Activated T-cell treated with anti-CD3 and anti-CD28 coated beads for 24 hours (primary cell): Measurements from ENCODE around the gene TMEM272.

Source experiments
- DNase-seq: peaks from one replicate; pipeline ENCODE4 v3.0.0-alpha.2; 2020; ENCODE audit warnings: low read depth

TMEM272 gene

DNA sequence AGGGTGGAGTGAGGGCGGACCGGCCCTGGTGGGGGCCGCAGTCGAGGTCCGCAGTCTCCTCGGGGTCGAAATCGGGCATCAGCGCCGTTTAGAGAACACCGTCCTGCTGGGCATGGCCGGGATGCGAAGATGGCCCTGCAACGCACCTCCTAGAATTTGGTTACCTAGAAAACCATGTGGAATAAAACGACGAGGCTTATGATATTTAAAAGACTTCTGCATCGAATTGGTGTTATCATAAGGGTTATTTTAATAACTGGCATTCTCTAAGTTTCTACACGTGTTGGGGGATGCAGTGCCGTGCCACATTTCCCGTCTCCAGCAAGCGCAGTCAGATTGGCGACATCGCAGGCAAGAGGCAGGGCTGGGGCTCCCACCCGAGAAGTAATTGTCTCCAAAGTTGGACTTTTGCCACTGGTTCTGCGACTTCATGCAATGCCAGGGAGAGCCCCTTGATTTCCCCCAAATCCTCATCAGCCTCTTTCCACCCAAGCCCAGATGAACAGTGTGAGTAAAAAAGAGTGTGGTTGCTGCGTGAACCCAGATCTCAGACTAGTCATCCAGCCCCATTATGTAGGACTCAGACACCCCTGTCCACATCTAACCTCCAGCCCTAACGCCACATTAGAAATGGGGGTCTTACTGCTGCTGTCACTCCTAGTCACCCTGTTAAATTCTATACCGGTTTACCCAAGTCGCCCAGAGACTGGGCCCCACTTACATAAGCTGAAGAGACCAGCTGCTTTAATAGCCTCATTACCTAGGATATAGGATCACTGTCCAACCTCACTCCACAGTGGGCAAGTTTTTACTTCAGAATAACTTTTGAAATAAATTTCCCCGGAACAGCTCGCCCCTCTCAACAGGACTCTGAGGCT lies 40.4 kb downstream of the TMEM272 start:
- no peak for DNase-seq

GRCh38 chr13:51803422-51804294 lies 41.3 kb downstream of the TMEM272 start, which contains the start of gene DHRS12:
Gene DHRS12 (minus strand): TSS chr13:51804163. CDS start chr13:51799659, 4,504 bp downstream.
- peak; percentile 76 for DNase-seq

- no peak for DNase-seq
Measured at GRCh38 chr13:51802631-51803418, 42.2 kb downstream of the TMEM272 start.

DNA sequence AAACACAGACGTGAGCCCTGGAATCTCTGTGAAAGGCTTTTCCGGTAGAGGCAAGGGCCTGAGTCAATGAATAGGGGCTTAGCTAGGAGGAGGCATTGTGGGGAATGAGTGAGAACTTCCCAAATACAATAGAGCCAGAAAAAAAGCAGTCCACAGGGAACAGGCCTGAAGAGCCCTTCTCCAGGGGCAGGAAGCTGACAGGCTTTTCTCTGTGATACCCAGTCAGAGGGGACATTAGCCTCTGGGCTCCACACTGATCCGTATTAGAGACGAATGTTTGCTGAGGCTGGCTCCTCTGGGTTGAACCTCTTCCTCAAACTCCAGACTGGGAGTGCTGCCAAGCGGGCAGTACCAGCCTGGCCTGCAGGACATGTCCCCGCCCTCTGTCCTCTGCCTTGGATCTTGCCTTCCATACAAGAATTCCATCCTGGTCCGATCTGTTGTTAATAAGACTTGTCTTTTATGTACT lies 43.3 kb downstream of the TMEM272 start:
- DNase-seq = no peak

GRCh38 chr13:51800486-51800885 lies 44.5 kb downstream of the TMEM272 start:
- no peak for DNase-seq

DNA sequence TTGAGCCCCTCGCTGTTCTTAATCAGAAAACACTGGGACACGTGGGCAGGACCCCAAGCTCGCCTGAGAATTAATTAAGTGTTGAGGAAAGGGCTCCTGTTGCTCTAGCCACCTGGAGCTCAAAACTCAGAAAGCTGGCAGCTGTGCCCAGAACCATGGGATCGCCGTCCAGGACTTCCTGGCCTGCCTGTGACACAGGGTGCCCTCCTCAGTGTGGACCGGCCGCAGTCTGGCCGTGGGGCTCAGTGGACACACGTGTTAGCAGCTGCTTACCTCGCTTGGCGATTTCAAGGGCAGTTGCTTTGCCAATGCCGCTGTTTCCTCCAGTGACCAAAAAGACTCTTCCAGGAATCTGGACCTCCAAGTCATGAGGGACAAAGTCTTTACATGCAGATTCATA lies 45.7 kb downstream of the TMEM272 start:
- no peak for DNase-seq

GRCh38 chr13:51797664-51798488 lies 47.1 kb downstream of the TMEM272 start:
- DNase-seq = peak; percentile 59

GRCh38 chr13:51796546-51796945 lies 48.4 kb downstream of the TMEM272 start:
- DNase-seq = no peak

- no peak for DNase-seq
Measured at GRCh38 chr13:51795419-51795818, 49.6 kb downstream of the TMEM272 start.

GRCh38 chr13:51794964-51795363 lies 50.0 kb downstream of the TMEM272 start:
- DNase-seq = no peak

GRCh38 chr13:51793570-51794271 lies 51.3 kb downstream of the TMEM272 start:
- peak; percentile 69 for DNase-seq

GRCh38 chr13:51786425-51787265 lies 58.3 kb downstream of the TMEM272 start:
- no peak for DNase-seq

GRCh38 chr13:51785712-51786424 lies 59.1 kb downstream of the TMEM272 start:
- DNase-seq = no peak

DNA sequence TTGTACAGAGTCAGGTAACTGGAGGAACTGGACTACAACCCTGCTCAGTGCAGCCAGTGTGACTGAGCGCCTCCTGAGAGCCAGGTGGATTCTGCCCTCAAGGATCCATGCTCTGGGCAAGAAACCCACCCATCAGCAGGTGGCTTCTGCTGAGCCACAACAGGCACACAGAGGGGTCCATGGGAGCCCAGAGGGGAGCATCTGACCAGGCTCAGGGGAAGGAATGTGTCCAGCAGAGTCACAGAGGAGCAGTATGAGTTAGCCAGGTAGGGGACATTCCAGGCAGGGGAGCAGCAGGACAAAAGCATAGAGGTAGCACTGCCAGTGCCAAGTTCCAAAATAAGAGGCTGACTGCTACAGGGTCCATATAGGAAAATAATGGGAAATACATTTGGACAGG lies 60.9 kb downstream of the TMEM272 start:
- no peak for DNase-seq

GRCh38 chr13:51783428-51784094 lies 61.4 kb downstream of the TMEM272 start:
- DNase-seq = no peak

- DNase-seq = no peak
Measured at GRCh38 chr13:51782026-51782710, 62.8 kb downstream of the TMEM272 start.

- DNase-seq = no peak
Measured at GRCh38 chr13:51781246-51782022, 63.5 kb downstream of the TMEM272 start.
